Endothelial cell (in vitro differentiated cells): ENCODE results near the gene CDKL1. TPM values are rescaled to one million over a fixed set of nuclear protein-coding genes. Genes with fewer than 3 reads are reported as not detected.
A peak's percentile ranks its signal among the peaks of the same experiment; 100 is the strongest.

Source experiments
- DNase-seq: peaks from one replicate; pipeline ENCODE4 v3.0.0; 2021; ENCODE audit warnings: low spot score
- H3K27ac Mint-ChIP-seq: one replicate; pipeline ENCODE4 v1.8.0; 2021; ENCODE audit warnings: mixed read lengths, inconsistent platforms; ENCODE audit not compliant: unreplicated experiment
- H3K27me3 Mint-ChIP-seq: one replicate; pipeline ENCODE4 v1.8.0; 2021; ENCODE audit warnings: mild to moderate bottlenecking, moderate library complexity, mixed read lengths, inconsistent platforms; ENCODE audit not compliant: unreplicated experiment
- H3K36me3 Mint-ChIP-seq: one replicate; pipeline ENCODE4 v1.8.0; 2021; ENCODE audit warnings: mild to moderate bottlenecking, low read depth, mixed read lengths, inconsistent platforms; ENCODE audit not compliant: unreplicated experiment
- H3K4me1 Mint-ChIP-seq: one replicate; pipeline ENCODE4 v1.8.0; 2021; ENCODE audit warnings: mild to moderate bottlenecking, mixed read lengths, inconsistent platforms; ENCODE audit not compliant: unreplicated experiment
- H3K4me3 Mint-ChIP-seq: one replicate; pipeline ENCODE4 v1.8.0; 2021; ENCODE audit warnings: mild to moderate bottlenecking, mixed read lengths, inconsistent platforms; ENCODE audit not compliant: unreplicated experiment
- H3K9me3 Mint-ChIP-seq: one replicate; pipeline ENCODE4 v1.8.0; 2021; ENCODE audit warnings: mixed read lengths, inconsistent platforms; ENCODE audit not compliant: unreplicated experiment
- CTCF ChIP-seq: fragments of 200-600 bp; sonication (generic); IDR thresholded peaks from one replicate; pipeline ENCODE4 v1.5.0; 2021; ENCODE audit warnings: antibody characterized with exemption; ENCODE audit not compliant: unreplicated experiment
- total RNA-seq: library from RNA; stranded (reverse); fragmentation: NEBNext Ultra II Directional; extraction: Animal tissue kit (Norgen Biotek cat#: 25700); gene quantifications from one replicate; pipeline ENCODE4 v1.2.1, GENCODE V29; 2021; ENCODE audit not compliant: unreplicated experiment

CDKL1 gene
- total RNA-seq, 1 donor from 2014 or later, result 19.0 TPM

GRCh38 chr14:50388256-50388931, 8.3 kb downstream of the CDKL1 start:
- no peak for TF ChIP-seq CTCF
- peaks cover 13% of the 10 kb centered on the region for H3K36me3 Mint-ChIP-seq
- H3K4me1 Mint-ChIP-seq, result peaks cover 6% of the 10 kb centered on the region
- H3K27me3 Mint-ChIP-seq, result peaks cover 7% of the 10 kb centered on the region
- H3K4me3 Mint-ChIP-seq, result peak overlapping the region; percentile 29
- no peaks in the 10 kb centered on the region for H3K9me3 Mint-ChIP-seq
- H3K27ac Mint-ChIP-seq, result no peak overlapping the region
- no peak for DNase-seq

- no peak overlapping the region for H3K27ac Mint-ChIP-seq
- H3K4me3 Mint-ChIP-seq, result no peak overlapping the region
- peaks cover 6% of the 10 kb centered on the region for H3K27me3 Mint-ChIP-seq
- DNase-seq, result no peak
- H3K4me1 Mint-ChIP-seq, result peaks cover 4% of the 10 kb centered on the region
- peaks cover 6% of the 10 kb centered on the region for H3K36me3 Mint-ChIP-seq
- no peak for TF ChIP-seq CTCF
- no peaks in the 10 kb centered on the region for H3K9me3 Mint-ChIP-seq
Measured at GRCh38 chr14:50387548-50387947, 9.1 kb downstream of the CDKL1 start.

GRCh38 chr14:50383618-50384225, 13.0 kb downstream of the CDKL1 start:
- TF ChIP-seq CTCF, result no peak
- no peak for DNase-seq
- peaks cover 11% of the 10 kb centered on the region for H3K36me3 Mint-ChIP-seq
- peaks cover 4% of the 10 kb centered on the region for H3K27me3 Mint-ChIP-seq
- no peak overlapping the region for H3K27ac Mint-ChIP-seq
- H3K4me3 Mint-ChIP-seq, result no peak overlapping the region
- no peaks in the 10 kb centered on the region for H3K9me3 Mint-ChIP-seq
- no peaks in the 10 kb centered on the region for H3K4me1 Mint-ChIP-seq

- Mint-ChIP-seq H3K27ac (no peak overlapping the region), H3K4me3 (no peak overlapping the region), H3K4me1 (peaks cover 9% of the 10 kb centered on the region), H3K27me3 (peaks cover 4% of the 10 kb centered on the region), H3K9me3 (no peaks in the 10 kb centered on the region), H3K36me3 (peaks cover 11% of the 10 kb centered on the region)
- TF ChIP-seq CTCF, result no peak
- no peak for DNase-seq
Measured at GRCh38 chr14:50381823-50382287, 14.8 kb downstream of the CDKL1 start.

GRCh38 chr14:50381008-50381407, 15.7 kb downstream of the CDKL1 start:
- no peak for TF ChIP-seq CTCF
- Mint-ChIP-seq H3K4me3 (no peak overlapping the region), H3K27ac (no peak overlapping the region), H3K9me3 (no peaks in the 10 kb centered on the region), H3K27me3 (peaks cover 4% of the 10 kb centered on the region), H3K4me1 (peaks cover 12% of the 10 kb centered on the region), H3K36me3 (peaks cover 11% of the 10 kb centered on the region)
- no peak for DNase-seq
